ENCODE results near the gene MSTN. TPM values are rescaled to one million over a fixed set of nuclear protein-coding genes. Genes with fewer than 3 reads are reported as not detected.

The MSTN gene
- total and polyA plus RNA-seq, 2 donors (not counting 3 experiments of a cell fraction or from before 2014, with no cell fraction given): 0.04 TPM; not detected in 1

DNA sequence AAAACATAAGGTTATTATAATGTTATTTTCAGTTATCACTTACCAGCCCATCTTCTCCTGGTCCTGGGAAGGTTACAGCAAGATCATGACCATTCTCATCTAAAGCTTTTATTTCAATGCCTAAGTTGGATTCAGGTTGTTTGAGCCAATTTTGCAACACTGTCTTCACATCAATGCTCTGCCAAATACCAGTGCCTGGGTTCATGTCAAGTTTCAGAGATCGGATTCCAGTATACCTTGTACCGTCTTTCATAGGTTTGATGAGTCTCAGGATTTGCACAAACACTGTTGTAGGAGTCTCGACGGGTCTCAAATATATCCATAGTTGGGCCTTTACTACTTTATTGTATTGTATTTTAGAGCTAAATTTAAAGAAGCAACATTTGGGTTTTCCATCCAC lies 2.5 kb downstream of the MSTN start:
- Histone ChIP-seq H3K4me2 (ENCODE audit: insufficient read depth, low read length) (no peak overlapping the region), H3K4me1 (ENCODE audit: control insufficient read depth, extremely low read depth, insufficient read depth, low read length) (no peaks in the 10 kb centered on the region), H3K36me3 (ENCODE audit: control insufficient read depth in 2 of 2, extremely low read depth in 1 of 2, insufficient read depth in 2 of 2, low read length in 2 of 2) (no peaks in the 10 kb centered on the region), H3K27me3 (ENCODE audit: control insufficient read depth in 2 of 2, insufficient read depth in 2 of 2, low read length in 2 of 2) (no peaks in the 10 kb centered on the region), H4K20me1 (replicated peaks; ENCODE audit: control insufficient read depth, extremely low read depth, insufficient read depth, low read length) (no peaks in the 10 kb centered on the region), H3K9me1 (replicated peaks; ENCODE audit: control insufficient read depth, extremely low read depth, insufficient read depth, low read length) (no peaks in the 10 kb centered on the region), H3K9me3 (replicated peaks; ENCODE audit: control insufficient read depth, insufficient read depth, low read length) (no peaks in the 10 kb centered on the region), H3K4me3 (replicated peaks in 1 of 3; ENCODE audit: insufficient read depth in 1 of 3, low read depth in 1 of 3, low read length in 3 of 3) (no peak overlapping the region), H3K79me2 (ENCODE audit: control insufficient read depth, insufficient read depth, low read length) (no peaks in the 10 kb centered on the region), H2AFZ (ENCODE audit: low read depth, low read length) (no peak overlapping the region), H3K27ac (ENCODE audit: insufficient read depth, low read depth, low read length) (no peak overlapping the region), H3K9ac (replicated peaks; ENCODE audit: extremely low read depth, insufficient read depth, low read length) (no peak overlapping the region)
- POLR2A ChIA-PET: no interaction called here
- FAIRE-seq: no peak
- BruUV-seq (replicated peaks): no TSS peak
- intact Hi-C loops (cut with micrococcal nuclease) (no loop called here), dilution Hi-C loops (cut with MboI; ENCODE audit: extremely low pct_ligation_motif_present, low sequenced_read_pairs) (no loop called here)
- no peak for DNase-seq (ENCODE audit: low read depth, low spot score)
- CTCF ChIA-PET: interaction anchor here (1.0 to 1.5 kb wide), 7 partner anchors 8 to 261 kb away, joined by 3 to 7 read pairs (median 3); no protein-coding TSS in a partner anchor
- no peak for TF ChIP-seq FOS (IDR thresholded peaks at IDR 0.05; ENCODE audit: borderline replicate concordance, insufficient read depth, low read length)
- TF ChIP-seq, protein P1, sequence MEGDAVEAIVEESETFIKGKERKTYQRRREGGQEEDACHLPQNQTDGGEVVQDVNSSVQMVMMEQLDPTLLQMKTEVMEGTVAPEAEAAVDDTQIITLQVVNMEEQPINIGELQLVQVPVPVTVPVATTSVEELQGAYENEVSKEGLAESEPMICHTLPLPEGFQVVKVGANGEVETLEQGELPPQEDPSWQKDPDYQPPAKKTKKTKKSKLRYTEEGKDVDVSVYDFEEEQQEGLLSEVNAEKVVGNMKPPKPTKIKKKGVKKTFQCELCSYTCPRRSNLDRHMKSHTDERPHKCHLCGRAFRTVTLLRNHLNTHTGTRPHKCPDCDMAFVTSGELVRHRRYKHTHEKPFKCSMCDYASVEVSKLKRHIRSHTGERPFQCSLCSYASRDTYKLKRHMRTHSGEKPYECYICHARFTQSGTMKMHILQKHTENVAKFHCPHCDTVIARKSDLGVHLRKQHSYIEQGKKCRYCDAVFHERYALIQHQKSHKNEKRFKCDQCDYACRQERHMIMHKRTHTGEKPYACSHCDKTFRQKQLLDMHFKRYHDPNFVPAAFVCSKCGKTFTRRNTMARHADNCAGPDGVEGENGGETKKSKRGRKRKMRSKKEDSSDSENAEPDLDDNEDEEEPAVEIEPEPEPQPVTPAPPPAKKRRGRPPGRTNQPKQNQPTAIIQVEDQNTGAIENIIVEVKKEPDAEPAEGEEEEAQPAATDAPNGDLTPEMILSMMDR (IDR thresholded peaks at IDR 0.05; ENCODE audit: extremely low read depth in 1 of 2, insufficient read depth in 1 of 2, low read depth in 1 of 2, low read length in 2 of 2): no peak
- TF ChIP-seq EZH2 (IDR thresholded peaks at IDR 0.05; ENCODE audit: borderline replicate concordance, low read depth, low read length, severe bottlenecking): no peak
- no peak for TF ChIP-seq MAX (IDR thresholded peaks at IDR 0.05; ENCODE audit: insufficient read depth, insufficient read length)
- TF ChIP-seq GATA2 (IDR thresholded peaks at IDR 0.05; ENCODE audit: insufficient read depth, insufficient read length, low read depth, low read length): no peak
- TF ChIP-seq MYC (IDR thresholded peaks at IDR 0.05; ENCODE audit: low read depth, low read length): no peak
- no peak for TF ChIP-seq JUN (IDR thresholded peaks at IDR 0.05; ENCODE audit: borderline replicate concordance, insufficient read depth, insufficient read length, low read depth)
- no peak for TF ChIP-seq POLR2AphosphoS5 (IDR thresholded peaks at IDR 0.05; ENCODE audit: insufficient read depth, low read depth, low read length)
- no peak for TF ChIP-seq POLR2A (IDR thresholded peaks at IDR 0.05; ENCODE audit: low read depth, low read length)

Measured in endothelial cell of umbilical vein (primary cell).